HepG2 (cell line): ENCODE results near the gene FOXN3. TPM values are rescaled to one million over a fixed set of nuclear protein-coding genes. Genes with fewer than 3 reads are reported as not detected.
A peak's percentile ranks its signal among the peaks of the same experiment; 100 is the strongest.

Experiments
- CCAR2 ChIP-seq: fragments of 200-400 bp; formaldehyde crosslinking; optimal IDR thresholded peaks from 2 replicates; pipeline ENCODE3; 2018; ENCODE audit warnings: low read depth, mild to moderate bottlenecking, low read length, moderate library complexity
- GRHL1 ChIP-seq: sonication (generic); formaldehyde crosslinking; conservative IDR thresholded peaks from 2 replicates; pipeline ENCODE4 v1.8.0; 2022; ENCODE audit warnings: missing genetic modification reagents
- HMG20B ChIP-seq: conservative IDR thresholded peaks from 2 replicates; pipeline ENCODE4 v1.6.1; 2016; ENCODE audit warnings: missing genetic modification reagents, missing compliant biosample characterization
- MEF2D ChIP-seq: sonication (generic); formaldehyde crosslinking; IDR thresholded peaks from 2 replicates; pipeline ENCODE4 v1.5.1; 2020; ENCODE audit warnings: mild to moderate bottlenecking, missing genetic modification reagents
- MTF1 ChIP-seq: sonication (generic); formaldehyde crosslinking; IDR thresholded peaks from 2 replicates; pipeline ENCODE4 v1.5.0; 2020; ENCODE audit warnings: missing genetic modification reagents
- POGZ ChIP-seq: sonication (generic); formaldehyde crosslinking; IDR thresholded peaks from 2 replicates; pipeline ENCODE4 v1.4.0; 2020; ENCODE audit warnings: mild to moderate bottlenecking, missing genetic modification reagents
- RNF2 ChIP-seq: fragments of 450-650 bp; conservative IDR thresholded peaks from 2 replicates; pipeline ENCODE4 v1.6.1; 2016; ENCODE audit warnings: low read depth
- RXRA ChIP-seq: sonication (generic); formaldehyde crosslinking; IDR thresholded peaks from 2 replicates; pipeline ENCODE4 v1.5.1; 2020; ENCODE audit warnings: missing genetic modification reagents
- SIX1 ChIP-seq: sonication (generic); formaldehyde crosslinking; IDR thresholded peaks from 2 replicates; pipeline ENCODE4 v1.4.0; 2020; ENCODE audit warnings: missing genetic modification reagents, borderline replicate concordance
- SMARCE1 ChIP-seq: fragments of 450-650 bp; IDR thresholded peaks from 2 replicates; pipeline ENCODE4 v1.6.1; 2017; ENCODE audit warnings: borderline replicate concordance
- SRSF4 ChIP-seq: fragments of 200-400 bp; formaldehyde crosslinking; IDR thresholded peaks from one replicate; pipeline ENCODE4 v1.6.1; 2018; ENCODE audit warnings: mild to moderate bottlenecking, low read depth, low read length, moderate library complexity; ENCODE audit not compliant: poor library complexity, severe bottlenecking
- TBX2 ChIP-seq: sonication (generic); formaldehyde crosslinking; IDR thresholded peaks from 2 replicates; pipeline ENCODE4 v1.5.0; 2020; ENCODE audit warnings: missing genetic modification reagents, mild to moderate bottlenecking, borderline replicate concordance
- THAP9 ChIP-seq: sonication (generic); formaldehyde crosslinking; IDR thresholded peaks from 2 replicates; pipeline ENCODE4; 2020; ENCODE audit warnings: missing genetic modification reagents, mild to moderate bottlenecking, borderline replicate concordance
- U2AF2 ChIP-seq: fragments of 200-400 bp; formaldehyde crosslinking; IDR thresholded peaks from 2 replicates; pipeline ENCODE4 v1.6.1; 2017; ENCODE audit warnings: low read depth, mild to moderate bottlenecking, low read length
- ZBTB44 ChIP-seq: sonication (generic); formaldehyde crosslinking; IDR thresholded peaks from 2 replicates; pipeline ENCODE4 v1.4.0; 2020; ENCODE audit warnings: missing genetic modification reagents
- ZFYVE20 ChIP-seq: sonication (generic); formaldehyde crosslinking; IDR thresholded peaks from 2 replicates; pipeline ENCODE4 v1.8.0; 2023; ENCODE audit warnings: low read depth, mild to moderate bottlenecking, moderate library complexity, missing genetic modification reagents, borderline replicate concordance
- ZNF614 ChIP-seq: IDR thresholded peaks from 2 replicates; pipeline ENCODE4 v1.6.1; 2018; ENCODE audit warnings: missing biosample characterization, missing genetic modification reagents, inconsistent platforms, borderline replicate concordance
- ZNF747 ChIP-seq: sonication (generic); formaldehyde crosslinking; IDR thresholded peaks from 2 replicates; pipeline ENCODE4 v1.8.1; 2023; ENCODE audit warnings: missing genetic modification reagents, mild to moderate bottlenecking, borderline replicate concordance
- ZNF879 ChIP-seq: sonication (generic); formaldehyde crosslinking; IDR thresholded peaks from 2 replicates; pipeline ENCODE4 v1.8.1; 2023; ENCODE audit warnings: missing genetic modification reagents
- polyA plus RNA-seq, 8 experiments: library from polyadenylated mRNA; depleted of rRNA in 3 of 8; stranded (reverse) in 7 of 8; unstranded in 1 of 8; fragments of >200 nt; fragmentation: Illumina TruSeq in 4 of 8; extraction: Trizol in 4 of 8; gene quantifications; 2 replicates each; pipeline versions ENCODE4 v1.2.1 to v1.2.3, GENCODE V29; 2011 to 2016; ENCODE audit warnings: low read depth in 4 of 8, missing spikeins in 1 of 8, mixed read lengths in 1 of 8; ENCODE audit not compliant: insufficient read depth in 1 of 8
- total RNA-seq, 5 experiments: library from RNA; depleted of rRNA; stranded (reverse); fragments of >200 nt; fragmentation: Illumina TruSeq; extraction: Trizol; gene quantifications; 2 replicates each; pipeline ENCODE4 v1.2.3, GENCODE V29; 2016; ENCODE audit warnings: low read depth in 1 of 5
- TF ChIP-seq, protein P1 (sequence below): sonication (generic); formaldehyde crosslinking; IDR thresholded peaks from 2 replicates; pipeline ENCODE4 v1.4.0; 2020; ENCODE audit warnings: missing genetic modification reagents

The FOXN3 gene
- total and polyA plus RNA-seq, 2 of the 13 experiments (the other 11 are each of a cell fraction or from before 2014, with no cell fraction given): 32.4 to 70.2 TPM

GRCh38 chr14:89232265-89233070 lies 184.6 kb downstream of the FOXN3 start (continued):
- TF ChIP-seq THAP9 (no peak), RXRA (peak; percentile 52; the same call in 1 of the 2 replicates), U2AF2 (no peak), CCAR2 (no peak), GRHL1 (no peak), SIX1 (CRISPR knock-in tag) (peak; percentile 91), ZNF747 (CRISPR knock-in tag) (peak; percentile 79), SRSF4 (no peak), MTF1 (CRISPR knock-in tag) (no peak), ZBTB44 (CRISPR knock-in tag) (no peak), TBX2 (CRISPR knock-in tag) (peak; percentile 93), RNF2 (no peak), ZNF614 (CRISPR knock-in tag) (peak; percentile 80), ZNF879 (no peak), SMARCE1 (no peak), HMG20B (CRISPR knock-in tag) (0 out of 2 replicates have a peak, but pooled peaks have one; percentile 40), ZFYVE20 (CRISPR knock-in tag) (no peak), MEF2D (CRISPR knock-in tag) (peak; percentile 88), POGZ (peak; percentile 83)
- TF ChIP-seq, protein P1, sequence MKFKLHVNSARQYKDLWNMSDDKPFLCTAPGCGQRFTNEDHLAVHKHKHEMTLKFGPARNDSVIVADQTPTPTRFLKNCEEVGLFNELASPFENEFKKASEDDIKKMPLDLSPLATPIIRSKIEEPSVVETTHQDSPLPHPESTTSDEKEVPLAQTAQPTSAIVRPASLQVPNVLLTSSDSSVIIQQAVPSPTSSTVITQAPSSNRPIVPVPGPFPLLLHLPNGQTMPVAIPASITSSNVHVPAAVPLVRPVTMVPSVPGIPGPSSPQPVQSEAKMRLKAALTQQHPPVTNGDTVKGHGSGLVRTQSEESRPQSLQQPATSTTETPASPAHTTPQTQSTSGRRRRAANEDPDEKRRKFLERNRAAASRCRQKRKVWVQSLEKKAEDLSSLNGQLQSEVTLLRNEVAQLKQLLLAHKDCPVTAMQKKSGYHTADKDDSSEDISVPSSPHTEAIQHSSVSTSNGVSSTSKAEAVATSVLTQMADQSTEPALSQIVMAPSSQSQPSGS (CRISPR knock-in tag): peak; percentile 71; the same call in 1 of the 2 replicates
